Right lobe of liver (tissue), 4 donors: Measurements from ENCODE around the gene DOK6.

Experiments used
- POLR2A ChIP-seq: fragments of 450-650 bp; IDR thresholded peaks from one replicate; pipeline ENCODE4 v1.6.1; 2017; ENCODE audit warnings: antibody characterized with exemption, mild to moderate bottlenecking
- TF ChIP-seq, protein P1 (sequence below), 4 donors: fragments of 200-600 bp in 3 of 4; fragments of 450-650 bp in 1 of 4; IDR thresholded peaks; one replicate each; pipeline versions ENCODE4 v1.5.1 to v1.8.0; 2016 to 2022; ENCODE audit warnings: antibody characterized with exemption in 4 of 4, mild to moderate bottlenecking in 2 of 4
- donor health status: DM: no; HTN: no; CAD: no.
- donor health status: DM: no; HTN: no; CAD: no.
- donor health status: DM: no; HTN: yes; CAD: no.

- TF ChIP-seq, protein P1, sequence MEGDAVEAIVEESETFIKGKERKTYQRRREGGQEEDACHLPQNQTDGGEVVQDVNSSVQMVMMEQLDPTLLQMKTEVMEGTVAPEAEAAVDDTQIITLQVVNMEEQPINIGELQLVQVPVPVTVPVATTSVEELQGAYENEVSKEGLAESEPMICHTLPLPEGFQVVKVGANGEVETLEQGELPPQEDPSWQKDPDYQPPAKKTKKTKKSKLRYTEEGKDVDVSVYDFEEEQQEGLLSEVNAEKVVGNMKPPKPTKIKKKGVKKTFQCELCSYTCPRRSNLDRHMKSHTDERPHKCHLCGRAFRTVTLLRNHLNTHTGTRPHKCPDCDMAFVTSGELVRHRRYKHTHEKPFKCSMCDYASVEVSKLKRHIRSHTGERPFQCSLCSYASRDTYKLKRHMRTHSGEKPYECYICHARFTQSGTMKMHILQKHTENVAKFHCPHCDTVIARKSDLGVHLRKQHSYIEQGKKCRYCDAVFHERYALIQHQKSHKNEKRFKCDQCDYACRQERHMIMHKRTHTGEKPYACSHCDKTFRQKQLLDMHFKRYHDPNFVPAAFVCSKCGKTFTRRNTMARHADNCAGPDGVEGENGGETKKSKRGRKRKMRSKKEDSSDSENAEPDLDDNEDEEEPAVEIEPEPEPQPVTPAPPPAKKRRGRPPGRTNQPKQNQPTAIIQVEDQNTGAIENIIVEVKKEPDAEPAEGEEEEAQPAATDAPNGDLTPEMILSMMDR (IDR thresholded peaks at IDR 0.05): no peak
- no peak for TF ChIP-seq POLR2A
These were observed 290.5 kb downstream of the DOK6 start for GRCh38 chr18:69691008-69691760.
